Activated naive CD4-positive, alpha-beta T cell treated with anti-CD3 and anti-CD28 coated beads, Interleukin-2, amount 50 U/mL, for 16 hours (primary cell): Measurements from ENCODE around the gene LPCAT1.
A peak's percentile ranks its signal among the peaks of the same experiment; 100 is the strongest.
"Not testable (repeated sequence)": the region's sequence is repeated elsewhere in the genome, so short reads cannot be mapped to it uniquely, and the experiment has no call there.

Source experiments
- DNase-seq: peaks from one replicate; pipeline ENCODE4 v3.0.0-alpha.2; 2020

The LPCAT1 gene

GRCh38 chr5:1439388-1440097, 84.2 kb downstream of the LPCAT1 start:
- no peak for DNase-seq

- DNase-seq, result no peak
Measured at GRCh38 chr5:1438871-1439270, 84.9 kb downstream of the LPCAT1 start.

GRCh38 chr5:1437876-1438559, 85.7 kb downstream of the LPCAT1 start:
- DNase-seq, result no peak

GRCh38 chr5:1437226-1437829, 86.4 kb downstream of the LPCAT1 start:
- DNase-seq, result no peak

- DNase-seq, result no peak
Measured at GRCh38 chr5:1436681-1437080, 87.1 kb downstream of the LPCAT1 start.

GRCh38 chr5:1436036-1436435, 87.7 kb downstream of the LPCAT1 start:
- no peak for DNase-seq

GRCh38 chr5:1435369-1435768, 88.4 kb downstream of the LPCAT1 start:
- no peak for DNase-seq

GRCh38 chr5:1432296-1432695, 91.5 kb downstream of the LPCAT1 start:
- no peak for DNase-seq

- no peak for DNase-seq
Measured at GRCh38 chr5:1431896-1432295, 91.9 kb downstream of the LPCAT1 start.

- no peak for DNase-seq
Measured at GRCh38 chr5:1431021-1431811, 92.5 kb downstream of the LPCAT1 start.

GRCh38 chr5:1430121-1430795, 93.5 kb downstream of the LPCAT1 start:
- no peak for DNase-seq

GRCh38 chr5:1429496-1429895, 94.3 kb downstream of the LPCAT1 start:
- no peak for DNase-seq

GRCh38 chr5:1429066-1429465, 94.7 kb downstream of the LPCAT1 start:
- no peak for DNase-seq

- DNase-seq, result no peak
Measured at GRCh38 chr5:1428107-1428506, 95.7 kb downstream of the LPCAT1 start.

- no peak for DNase-seq
Measured at GRCh38 chr5:1424716-1425115, 99.0 kb downstream of the LPCAT1 start.

- no peak for DNase-seq
Measured at GRCh38 chr5:1423901-1424603, 99.7 kb downstream of the LPCAT1 start.

- DNase-seq, result not testable (repeated sequence)
Measured at GRCh38 chr5:1422522-1422921, 101.2 kb downstream of the LPCAT1 start.

GRCh38 chr5:1421521-1422341, 102.0 kb downstream of the LPCAT1 start:
- DNase-seq, result peak; percentile 7

GRCh38 chr5:1420211-1421195, 103.3 kb downstream of the LPCAT1 start:
- DNase-seq, result peak; percentile 7
